Progenitor cell of endocrine pancreas (in vitro differentiated cells): ENCODE measurements around the gene CAMK2D. TPM values are rescaled to one million over a fixed set of nuclear protein-coding genes. Genes with fewer than 3 reads are reported as not detected.

ENCODE experiments used
- DNase-seq: peaks from one replicate; pipeline ENCODE4 v3.0.0; 2021; ENCODE audit warnings: low spot score; ENCODE audit not compliant: unreplicated experiment
- H3K27ac Mint-ChIP-seq: 2 replicates; pipeline ENCODE4 v1.8.0; 2021; ENCODE audit warnings: mild to moderate bottlenecking, moderate library complexity, mixed read lengths
- H3K27me3 Mint-ChIP-seq: 2 replicates; pipeline ENCODE4 v1.8.0; 2021; ENCODE audit warnings: mixed read lengths
- H3K36me3 Mint-ChIP-seq: 2 replicates; pipeline ENCODE4 v1.8.0; 2022; ENCODE audit warnings: mixed read lengths; ENCODE audit not compliant: insufficient read depth
- H3K4me1 Mint-ChIP-seq: 2 replicates; pipeline ENCODE4 v1.8.0; 2021; ENCODE audit warnings: low read depth, mixed read lengths
- H3K4me3 Mint-ChIP-seq: 2 replicates; pipeline ENCODE4 v1.8.0; 2021; ENCODE audit warnings: low read depth, mild to moderate bottlenecking, moderate library complexity, mixed read lengths
- H3K9me3 Mint-ChIP-seq: 2 replicates; pipeline ENCODE4 v1.8.0; 2021; ENCODE audit warnings: low read depth, mixed read lengths
- total RNA-seq: library from RNA; stranded (reverse); gene quantifications from 2 replicates; pipeline ENCODE4 v1.2.1, GENCODE V29; 2021
- TF ChIP-seq, protein P1 (sequence below): fragments of 200-600 bp; sonication (generic); IDR thresholded peaks from one replicate; pipeline ENCODE4 v1.5.0; 2021; ENCODE audit warnings: antibody characterized with exemption, mild to moderate bottlenecking; ENCODE audit not compliant: unreplicated experiment

Gene CAMK2D
- total RNA-seq, 1 donor from 2014 or later: 74.4 TPM

GRCh38 chr4:113750734-113751133 lies 10.8 kb downstream of the CAMK2D start:
- TF ChIP-seq, protein P1, sequence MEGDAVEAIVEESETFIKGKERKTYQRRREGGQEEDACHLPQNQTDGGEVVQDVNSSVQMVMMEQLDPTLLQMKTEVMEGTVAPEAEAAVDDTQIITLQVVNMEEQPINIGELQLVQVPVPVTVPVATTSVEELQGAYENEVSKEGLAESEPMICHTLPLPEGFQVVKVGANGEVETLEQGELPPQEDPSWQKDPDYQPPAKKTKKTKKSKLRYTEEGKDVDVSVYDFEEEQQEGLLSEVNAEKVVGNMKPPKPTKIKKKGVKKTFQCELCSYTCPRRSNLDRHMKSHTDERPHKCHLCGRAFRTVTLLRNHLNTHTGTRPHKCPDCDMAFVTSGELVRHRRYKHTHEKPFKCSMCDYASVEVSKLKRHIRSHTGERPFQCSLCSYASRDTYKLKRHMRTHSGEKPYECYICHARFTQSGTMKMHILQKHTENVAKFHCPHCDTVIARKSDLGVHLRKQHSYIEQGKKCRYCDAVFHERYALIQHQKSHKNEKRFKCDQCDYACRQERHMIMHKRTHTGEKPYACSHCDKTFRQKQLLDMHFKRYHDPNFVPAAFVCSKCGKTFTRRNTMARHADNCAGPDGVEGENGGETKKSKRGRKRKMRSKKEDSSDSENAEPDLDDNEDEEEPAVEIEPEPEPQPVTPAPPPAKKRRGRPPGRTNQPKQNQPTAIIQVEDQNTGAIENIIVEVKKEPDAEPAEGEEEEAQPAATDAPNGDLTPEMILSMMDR: no peak
- H3K27me3 Mint-ChIP-seq: no peaks in the 10 kb centered on the region

DNA sequence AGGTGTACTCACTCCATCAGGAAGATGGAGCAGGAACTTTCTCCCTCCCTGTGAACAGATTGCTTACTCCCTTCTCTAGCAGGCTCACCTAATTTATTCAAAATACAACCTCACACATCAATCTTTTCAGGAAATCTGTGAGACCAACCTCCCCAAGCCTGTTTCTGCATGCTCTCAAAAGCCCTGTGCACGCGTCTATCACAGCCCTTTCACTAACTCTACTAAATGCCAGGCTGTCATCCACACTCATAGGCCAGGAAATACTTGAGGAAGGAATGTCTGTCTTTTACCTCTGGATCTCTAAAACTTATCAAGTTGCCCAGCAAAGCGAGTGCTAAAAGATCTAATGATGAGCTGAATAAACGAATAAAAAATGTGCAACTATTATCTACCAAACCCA lies 11.2 kb downstream of the CAMK2D start:
- Mint-ChIP-seq H3K36me3 (peaks cover 14% of the 10 kb centered on the region), H3K4me1 (peaks cover 34% of the 10 kb centered on the region), H3K4me3 (no peak overlapping the region), H3K27ac (peak overlapping the region; percentile 64), H3K9me3 (peaks cover 4% of the 10 kb centered on the region), H3K27me3 (no peaks in the 10 kb centered on the region)
- TF ChIP-seq, protein P1: no peak
- no peak for DNase-seq

More at GRCh38 chr4:113750734-113751133, 10.8 kb downstream of the CAMK2D start:
- Mint-ChIP-seq H3K9me3 (peaks cover 4% of the 10 kb centered on the region), H3K36me3 (peaks cover 13% of the 10 kb centered on the region), H3K4me1 (peaks cover 35% of the 10 kb centered on the region), H3K27ac (peak overlapping the region; percentile 64), H3K4me3 (no peak overlapping the region)
- DNase-seq: no peak

- Mint-ChIP-seq H3K9me3 (peaks cover 4% of the 10 kb centered on the region), H3K36me3 (peaks cover 14% of the 10 kb centered on the region), H3K4me3 (no peak overlapping the region), H3K27me3 (no peaks in the 10 kb centered on the region), H3K27ac (no peak overlapping the region), H3K4me1 (peaks cover 34% of the 10 kb centered on the region)
- TF ChIP-seq, protein P1: no peak
- no peak for DNase-seq
These were observed 12.4 kb downstream of the CAMK2D start for GRCh38 chr4:113749178-113749577.

DNA sequence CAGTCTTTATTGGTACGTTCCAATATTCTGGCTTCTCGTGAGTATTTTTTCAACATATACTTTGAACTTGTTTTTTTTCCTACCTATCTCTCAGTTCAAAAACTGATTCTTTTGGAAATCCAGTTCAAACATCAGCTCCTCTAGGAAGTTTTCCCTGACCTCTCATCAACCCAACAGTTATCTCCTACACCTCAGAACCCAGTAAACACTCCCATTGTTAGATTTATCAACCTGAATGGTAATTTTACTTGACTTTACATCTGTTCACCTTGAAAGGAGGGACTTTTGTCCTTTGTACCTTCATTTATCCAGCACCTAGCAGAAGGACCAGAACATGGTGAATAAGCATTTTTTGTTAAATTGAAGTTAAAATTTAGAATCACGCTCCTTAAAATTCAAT lies 13.6 kb downstream of the CAMK2D start:
- peaks cover 14% of the 10 kb centered on the region for H3K36me3 Mint-ChIP-seq
- peaks cover 4% of the 10 kb centered on the region for H3K9me3 Mint-ChIP-seq
- peak overlapping the region; percentile 72 for H3K27ac Mint-ChIP-seq
- DNase-seq: no peak
- TF ChIP-seq, protein P1: no peak
- H3K27me3 Mint-ChIP-seq: no peaks in the 10 kb centered on the region
- peaks cover 32% of the 10 kb centered on the region for H3K4me1 Mint-ChIP-seq
- H3K4me3 Mint-ChIP-seq: no peak overlapping the region

GRCh38 chr4:113745711-113746110 lies 15.8 kb downstream of the CAMK2D start:
- no peak overlapping the region for H3K27ac Mint-ChIP-seq
- peaks cover 16% of the 10 kb centered on the region for H3K36me3 Mint-ChIP-seq
- H3K9me3 Mint-ChIP-seq: peaks cover 1% of the 10 kb centered on the region
- peaks cover 23% of the 10 kb centered on the region for H3K4me1 Mint-ChIP-seq
- TF ChIP-seq, protein P1: no peak
- H3K4me3 Mint-ChIP-seq: no peak overlapping the region
- no peak for DNase-seq
- H3K27me3 Mint-ChIP-seq: no peaks in the 10 kb centered on the region
